OCI-LY1 (cell line): Measurements from ENCODE around the gene MALT1.

Experiments
- H2AFZ ChIP-seq: fragments of 200-600 bp; sonication (generic), shearing (Covaris generic); 2 replicates; pipeline ENCODE4 v1.6.0; 2014; ENCODE audit warnings: antibody characterized with exemption, mild to moderate bottlenecking, low read length
- H3F3A ChIP-seq: fragments of 200-600 bp; sonication (generic), shearing (Covaris generic); 2 replicates; pipeline ENCODE4 v1.6.0; 2014; ENCODE audit warnings: mild to moderate bottlenecking, antibody characterized with exemption, low read length, moderate library complexity; ENCODE audit not compliant: insufficient read depth
- H3K27ac ChIP-seq: fragments of 200-600 bp; sonication (generic); 2 replicates; pipeline ENCODE4 v1.5.1; 2014; ENCODE audit warnings: low read length, mixed run types, mild to moderate bottlenecking, low read depth; ENCODE audit not compliant: poor library complexity, severe bottlenecking
- H3K27me3 ChIP-seq: fragments of 200-600 bp; sonication (generic); 2 replicates; pipeline ENCODE4 v1.6.0; 2014; ENCODE audit warnings: antibody characterized with exemption, mild to moderate bottlenecking, low read length, moderate library complexity; ENCODE audit not compliant: insufficient read depth
- H3K36me3 ChIP-seq: fragments of 200-600 bp; sonication (generic); 2 replicates; pipeline ENCODE4 v1.6.1; 2014; ENCODE audit warnings: mild to moderate bottlenecking, antibody characterized with exemption, low read length, moderate library complexity, mixed read lengths; ENCODE audit not compliant: insufficient read depth
- H3K4me1 ChIP-seq: fragments of 200-600 bp; sonication (generic); 2 replicates; pipeline ENCODE4 v1.5.1; 2014; ENCODE audit warnings: mild to moderate bottlenecking, low read length, moderate library complexity; ENCODE audit not compliant: insufficient read depth, severe bottlenecking
- H3K4me2 ChIP-seq: fragments of 200-600 bp; sonication (generic), shearing (Covaris generic); 2 replicates; pipeline ENCODE4 v1.6.1; 2014; ENCODE audit warnings: low read length
- H3K4me3 ChIP-seq: fragments of 200-600 bp; sonication (generic); 2 replicates; pipeline ENCODE4 v1.5.1; 2014; ENCODE audit warnings: low read length, low read depth, mild to moderate bottlenecking, mixed read lengths; ENCODE audit not compliant: poor library complexity, severe bottlenecking
- H3K79me2 ChIP-seq: fragments of 200-600 bp; shearing (Covaris generic); 2 replicates; pipeline ENCODE4 v1.6.1; 2016; ENCODE audit warnings: mixed run types, low read length, mixed read lengths; ENCODE audit not compliant: insufficient read depth
- H3K9ac ChIP-seq: fragments of 200-600 bp; sonication (generic), shearing (Covaris generic); 2 replicates; pipeline ENCODE4 v1.6.1; 2014; ENCODE audit warnings: mild to moderate bottlenecking, low read length, mixed read lengths
- H3K9me2 ChIP-seq: fragments of 200-600 bp; sonication (generic), shearing (Covaris generic); 2 replicates; pipeline ENCODE4 v1.6.1; 2014; ENCODE audit warnings: low read depth, mild to moderate bottlenecking, low read length, mixed read lengths
- H3K9me3 ChIP-seq: fragments of 200-600 bp; shearing (Covaris generic); 2 replicates; pipeline ENCODE4 v1.6.1; 2014; ENCODE audit warnings: low read length, mixed read lengths
- H4K20me1 ChIP-seq: fragments of 200-600 bp; sonication (generic), shearing (Covaris generic); 2 replicates; pipeline ENCODE4 v1.6.0; 2016; ENCODE audit warnings: mild to moderate bottlenecking, low read length; ENCODE audit not compliant: insufficient read depth
- EZH2 ChIP-seq: fragments of 200-600 bp; sonication (generic), shearing (Covaris generic); IDR thresholded peaks from 2 replicates; pipeline ENCODE4 v1.8.0; 2017; ENCODE audit warnings: borderline replicate concordance, mixed run types, mild to moderate bottlenecking, antibody characterized with exemption, low read length, moderate library complexity, mixed read lengths
- TF ChIP-seq, protein P1 (sequence below): fragments of 200-600 bp; sonication (generic), shearing (Covaris generic); IDR thresholded peaks from 2 replicates; pipeline ENCODE4 v1.5.1; 2017; ENCODE audit warnings: mild to moderate bottlenecking, antibody characterized with exemption, low read length, moderate library complexity, mixed read lengths

The MALT1 gene

DNA sequence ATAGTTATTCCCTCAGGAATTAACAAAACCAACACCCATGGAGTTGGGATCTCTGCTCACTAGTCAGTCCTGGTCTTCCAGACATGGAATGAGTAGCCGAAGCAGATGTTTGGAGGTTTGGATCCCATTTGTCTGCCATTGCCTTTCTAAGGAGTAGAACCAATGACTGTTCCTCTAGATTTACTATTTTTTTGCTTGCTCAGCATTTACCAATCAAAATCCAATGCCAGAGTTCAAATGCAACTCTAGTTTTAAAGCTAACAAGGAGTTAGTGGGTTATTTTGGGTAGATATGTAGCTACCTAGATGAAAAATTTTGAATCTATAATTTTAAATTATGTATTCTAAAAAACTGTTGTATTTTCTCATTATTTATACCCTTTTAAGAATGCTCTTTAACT lies 62.6 kb downstream of the MALT1 start:
- H3K4me2 ChIP-seq, result no peak overlapping the region
- H3K4me1 ChIP-seq, result no peaks in the 10 kb centered on the region
- H4K20me1 ChIP-seq, result no peaks in the 10 kb centered on the region
- H3K4me3 ChIP-seq, result no peak overlapping the region
- no peaks in the 10 kb centered on the region for H3K9me2 ChIP-seq
- peaks cover 18% of the 10 kb centered on the region for H3K36me3 ChIP-seq
- H3K9me3 ChIP-seq, result no peaks in the 10 kb centered on the region
- TF ChIP-seq, protein P1, sequence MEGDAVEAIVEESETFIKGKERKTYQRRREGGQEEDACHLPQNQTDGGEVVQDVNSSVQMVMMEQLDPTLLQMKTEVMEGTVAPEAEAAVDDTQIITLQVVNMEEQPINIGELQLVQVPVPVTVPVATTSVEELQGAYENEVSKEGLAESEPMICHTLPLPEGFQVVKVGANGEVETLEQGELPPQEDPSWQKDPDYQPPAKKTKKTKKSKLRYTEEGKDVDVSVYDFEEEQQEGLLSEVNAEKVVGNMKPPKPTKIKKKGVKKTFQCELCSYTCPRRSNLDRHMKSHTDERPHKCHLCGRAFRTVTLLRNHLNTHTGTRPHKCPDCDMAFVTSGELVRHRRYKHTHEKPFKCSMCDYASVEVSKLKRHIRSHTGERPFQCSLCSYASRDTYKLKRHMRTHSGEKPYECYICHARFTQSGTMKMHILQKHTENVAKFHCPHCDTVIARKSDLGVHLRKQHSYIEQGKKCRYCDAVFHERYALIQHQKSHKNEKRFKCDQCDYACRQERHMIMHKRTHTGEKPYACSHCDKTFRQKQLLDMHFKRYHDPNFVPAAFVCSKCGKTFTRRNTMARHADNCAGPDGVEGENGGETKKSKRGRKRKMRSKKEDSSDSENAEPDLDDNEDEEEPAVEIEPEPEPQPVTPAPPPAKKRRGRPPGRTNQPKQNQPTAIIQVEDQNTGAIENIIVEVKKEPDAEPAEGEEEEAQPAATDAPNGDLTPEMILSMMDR, result no peak
- H3K9ac ChIP-seq, result no peak overlapping the region
- H3F3A ChIP-seq, result no peaks in the 10 kb centered on the region; the same call in 1 of the 2 replicates
- no peak overlapping the region for H3K27ac ChIP-seq
- no peaks in the 10 kb centered on the region for H3K27me3 ChIP-seq
- H2AFZ ChIP-seq, result no peak overlapping the region
- H3K79me2 ChIP-seq, result no peaks in the 10 kb centered on the region

DNA sequence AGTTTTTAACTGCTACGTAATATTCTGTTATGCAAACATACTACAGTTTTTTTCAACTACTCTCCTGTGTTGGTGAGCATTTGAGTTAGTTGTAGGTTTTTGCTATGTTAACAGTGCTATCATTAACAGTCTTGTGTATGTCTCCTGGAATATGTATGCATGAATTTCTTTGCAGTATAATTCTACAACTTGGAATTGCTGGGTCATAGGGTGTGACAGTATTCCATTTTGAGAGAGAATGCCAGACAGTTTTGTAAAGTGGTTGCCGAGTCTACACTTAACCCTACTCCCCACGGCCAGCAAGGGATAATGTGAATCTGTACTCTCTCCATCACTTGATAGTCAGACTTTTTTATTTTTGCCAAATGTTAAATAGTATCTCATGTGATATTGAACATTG lies 67.1 kb downstream of the MALT1 start:
- Histone ChIP-seq H4K20me1 (no peaks in the 10 kb centered on the region), H3K4me1 (no peaks in the 10 kb centered on the region), H3K36me3 (peaks cover 21% of the 10 kb centered on the region), H3K27ac (no peak overlapping the region), H3K27me3 (no peaks in the 10 kb centered on the region), H3K79me2 (no peaks in the 10 kb centered on the region), H3F3A (no peaks in the 10 kb centered on the region; the same call in 1 of the 2 replicates), H3K4me3 (no peak overlapping the region), H3K9me2 (no peaks in the 10 kb centered on the region), H2AFZ (no peak overlapping the region), H3K9ac (no peak overlapping the region), H3K4me2 (no peak overlapping the region), H3K9me3 (no peaks in the 10 kb centered on the region)
- TF ChIP-seq, protein P1, result no peak
- TF ChIP-seq EZH2, result no peak

DNA sequence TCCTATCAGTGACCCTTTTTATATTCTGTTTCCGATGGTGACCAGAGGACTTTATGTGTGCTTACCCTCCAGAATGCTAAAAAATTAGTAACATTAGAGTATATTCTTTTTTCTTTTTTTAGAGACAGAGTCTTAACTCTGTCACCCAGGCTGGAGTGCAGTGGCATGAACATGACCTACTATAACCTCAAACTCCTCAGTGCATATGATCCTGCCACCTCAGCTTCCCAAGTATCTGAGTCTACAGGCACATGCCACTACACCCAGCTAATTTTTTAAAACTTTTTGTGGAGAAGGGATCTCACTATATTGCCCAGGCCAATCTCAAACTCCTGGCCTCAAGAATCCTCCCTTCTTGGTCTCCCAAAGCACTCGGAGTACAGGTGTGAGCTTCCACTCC lies 74.6 kb downstream of the MALT1 start:
- H4K20me1 ChIP-seq, result no peaks in the 10 kb centered on the region
- no peak overlapping the region for H3K27ac ChIP-seq
- no peak for TF ChIP-seq EZH2
- TF ChIP-seq, protein P1, result no peak
- H3K4me2 ChIP-seq, result no peak overlapping the region
- no peaks in the 10 kb centered on the region for H3K4me1 ChIP-seq
- H3K9me3 ChIP-seq, result peaks cover 13% of the 10 kb centered on the region
- H3K79me2 ChIP-seq, result no peaks in the 10 kb centered on the region
- H3F3A ChIP-seq, result no peaks in the 10 kb centered on the region
- H3K36me3 ChIP-seq, result peaks cover 45% of the 10 kb centered on the region
- no peaks in the 10 kb centered on the region; the same call in 1 of the 2 replicates for H3K9me2 ChIP-seq
- H2AFZ ChIP-seq, result no peak overlapping the region
- H3K9ac ChIP-seq, result no peak overlapping the region
- H3K4me3 ChIP-seq, result no peak overlapping the region
- H3K27me3 ChIP-seq, result no peaks in the 10 kb centered on the region
